Spinal cord (tissue), 10 donors: Measurements from ENCODE around the gene ARHGAP23. TPM values are rescaled to one million over a fixed set of nuclear protein-coding genes. Genes with fewer than 3 reads are reported as not detected.
"Not testable (repeated sequence)": the region's sequence is repeated elsewhere in the genome, so short reads cannot be mapped to it uniquely, and the experiment has no call there.

ENCODE experiments used
- DNase-seq, 6 donors: peaks; one replicate each; pipeline versions ENCODE4 v3.0.0 to v3.0.0-alpha.2; 2013 to 2015; ENCODE audit warnings: low spot score in 6 of 6, low read depth in 4 of 6
- H3K27ac ChIP-seq: one replicate; pipeline ENCODE4 v1.5.1; 2013; ENCODE audit warnings: low read depth, low read length, control low read depth
- H3K27me3 ChIP-seq: one replicate; pipeline ENCODE4 v1.6.1; 2013; ENCODE audit warnings: low read length; ENCODE audit not compliant: control insufficient read depth, insufficient read depth
- H3K36me3 ChIP-seq: one replicate; pipeline ENCODE4 v1.6.1; 2013; ENCODE audit warnings: low read length; ENCODE audit not compliant: control insufficient read depth, insufficient read depth
- H3K4me1 ChIP-seq: one replicate; pipeline ENCODE4 v1.6.1; 2013; ENCODE audit warnings: low read length; ENCODE audit not compliant: control insufficient read depth, insufficient read depth
- H3K4me3 ChIP-seq: one replicate; pipeline ENCODE4 v1.5.1; 2013; ENCODE audit warnings: low read depth, low read length, control low read depth
- H3K9me3 ChIP-seq: one replicate; pipeline ENCODE4 v1.6.1; 2013; ENCODE audit warnings: low read length; ENCODE audit not compliant: control insufficient read depth, insufficient read depth
- WGBS: methylation state at CpG from one replicate; pipeline ENCODE4 v1.1.5; 2013; ENCODE audit warnings: missing lambda C conversion rate; ENCODE audit not compliant: insufficient coverage; 5-methylcytosine and 5-hydroxymethylcytosine counted together
- polyA plus RNA-seq, 2 donors: library from polyadenylated mRNA; unstranded; fragments of 120-200 nt; gene quantifications; one replicate each; pipeline ENCODE4 v1.2.1, GENCODE V29; 2013; ENCODE audit not compliant: insufficient read length in 2 of 2
- total RNA-seq, 2 donors: library from RNA; depleted of rRNA in 1 of 2; stranded (reverse); fragments of 120-200 nt in 1 of 2; fragments of >200 nt in 1 of 2; gene quantifications; one replicate each; pipeline versions ENCODE4 v1.2.3 to v1.2.4, GENCODE V29; 2013 to 2014
- donor health status: healthy.

The ARHGAP23 gene
- total and polyA plus RNA-seq, 4 donors = 49.0 to 88.0 (median 60.8) TPM

DNA sequence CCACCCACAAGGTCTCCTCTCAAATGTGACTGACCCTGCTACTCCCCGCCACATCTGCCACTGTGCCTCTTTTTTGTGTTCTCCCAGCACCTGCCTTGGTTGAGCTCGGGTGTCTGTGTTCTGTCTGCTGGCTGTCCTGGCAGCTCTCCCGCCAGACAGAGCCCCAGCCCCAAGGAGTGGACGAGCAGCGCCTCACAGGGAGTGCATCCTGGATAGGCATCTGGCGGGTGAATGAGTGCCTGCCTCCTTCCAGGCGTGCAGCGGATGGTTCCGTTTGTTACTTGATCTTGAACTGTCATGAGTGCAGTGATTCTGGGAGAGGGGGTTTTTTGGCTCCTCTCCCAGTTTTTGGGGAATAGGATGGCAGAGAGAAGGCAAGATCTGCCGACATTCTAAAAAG, 99.9 kb downstream of the ARHGAP23 start:
- not testable (repeated sequence) for H3K27me3 ChIP-seq
- WGBS = 19% methylated on average over 10 of the region's 10 CpGs

DNA sequence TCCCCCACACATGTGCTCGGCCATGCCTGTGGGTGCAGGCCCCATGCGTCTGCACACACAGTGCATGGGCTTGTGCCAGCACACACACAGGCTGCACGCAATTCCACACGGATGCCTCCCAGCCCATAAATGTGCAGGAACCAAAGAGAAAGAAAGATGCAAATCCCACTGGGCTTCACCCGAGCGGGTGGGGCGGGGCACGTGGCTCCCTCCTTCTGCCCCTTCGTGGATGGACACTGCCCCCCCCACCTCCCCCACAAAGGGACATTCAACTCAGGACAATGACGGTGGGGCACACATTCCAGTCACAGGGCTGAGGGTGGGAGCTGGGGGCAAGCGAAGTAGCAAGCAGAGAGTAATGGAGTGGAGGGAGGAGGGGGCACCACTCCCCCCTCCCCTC, 102.6 kb downstream of the ARHGAP23 start:
- not testable (repeated sequence) for DNase-seq, H3K36me3 ChIP-seq, H3K4me3 ChIP-seq, H3K27ac ChIP-seq, H3K27me3 ChIP-seq, H3K9me3 ChIP-seq
- 6% methylated on average over 3 of the region's 11 CpGs for WGBS
- H3K4me1 ChIP-seq = peaks cover 28% of the 10 kb centered on the region

More for the DNA sequence above, 99.9 kb downstream of the ARHGAP23 start:
- H3K9me3 ChIP-seq, H3K27ac ChIP-seq, H3K36me3 ChIP-seq, H3K4me3 ChIP-seq: not testable (repeated sequence)
- peak in 2 of 6 donors; percentile 56 to 78 for DNase-seq
- peaks cover 28% of the 10 kb centered on the region for H3K4me1 ChIP-seq

GRCh38 chr17:38531761-38532160, 103.5 kb downstream of the ARHGAP23 start:
- H3K27ac ChIP-seq = not testable (repeated sequence)

DNA sequence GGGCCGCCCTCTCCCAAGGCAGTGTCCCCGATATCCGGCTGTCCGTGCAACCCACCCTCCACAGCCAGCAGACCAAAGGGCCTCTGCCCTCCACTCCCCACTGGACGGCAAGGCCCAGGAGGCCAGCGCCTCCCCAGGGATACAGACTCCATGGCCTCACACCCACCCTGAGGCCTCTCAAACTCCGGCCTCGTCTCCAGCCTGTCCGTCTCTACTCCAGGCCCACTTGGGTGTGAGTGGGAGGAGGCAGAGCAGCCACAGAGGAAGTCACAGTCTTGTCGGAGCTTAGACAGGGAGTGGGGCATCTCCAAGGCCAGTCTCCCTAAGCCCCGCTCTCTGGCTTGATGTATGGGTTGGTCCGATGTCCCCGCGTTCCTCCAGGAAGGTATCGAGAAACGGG, 104.2 kb downstream of the ARHGAP23 start:
- no peak overlapping the region for H3K27ac ChIP-seq
- H3K27me3 ChIP-seq = peaks cover 4% of the 10 kb centered on the region
- no peaks in the 10 kb centered on the region for H3K9me3 ChIP-seq
- peaks cover 28% of the 10 kb centered on the region for H3K4me1 ChIP-seq
- peaks cover 11% of the 10 kb centered on the region for H3K36me3 ChIP-seq
- no peak overlapping the region for H3K4me3 ChIP-seq
- WGBS = 76% methylated on average over 12 of the region's 16 CpGs
- DNase-seq = no peak

More at GRCh38 chr17:38531761-38532160, 103.5 kb downstream of the ARHGAP23 start:
- not testable (repeated sequence) for H3K4me3 ChIP-seq, H3K27me3 ChIP-seq, DNase-seq, H3K9me3 ChIP-seq
- 49% methylated on average over 7 of the region's 11 CpGs for WGBS
- peaks cover 28% of the 10 kb centered on the region for H3K4me1 ChIP-seq
- H3K36me3 ChIP-seq = peaks cover 11% of the 10 kb centered on the region

- no peak for DNase-seq
- no peak overlapping the region for H3K4me3 ChIP-seq
- H3K27me3 ChIP-seq = peaks cover 4% of the 10 kb centered on the region
- H3K27ac ChIP-seq = no peak overlapping the region
- WGBS = 44% methylated on average over 8 of the region's 9 CpGs
- peaks cover 24% of the 10 kb centered on the region for H3K4me1 ChIP-seq
- H3K36me3 ChIP-seq = peaks cover 11% of the 10 kb centered on the region
- no peaks in the 10 kb centered on the region for H3K9me3 ChIP-seq
These were observed 105.0 kb downstream of the ARHGAP23 start for GRCh38 chr17:38533241-38533640.

DNA sequence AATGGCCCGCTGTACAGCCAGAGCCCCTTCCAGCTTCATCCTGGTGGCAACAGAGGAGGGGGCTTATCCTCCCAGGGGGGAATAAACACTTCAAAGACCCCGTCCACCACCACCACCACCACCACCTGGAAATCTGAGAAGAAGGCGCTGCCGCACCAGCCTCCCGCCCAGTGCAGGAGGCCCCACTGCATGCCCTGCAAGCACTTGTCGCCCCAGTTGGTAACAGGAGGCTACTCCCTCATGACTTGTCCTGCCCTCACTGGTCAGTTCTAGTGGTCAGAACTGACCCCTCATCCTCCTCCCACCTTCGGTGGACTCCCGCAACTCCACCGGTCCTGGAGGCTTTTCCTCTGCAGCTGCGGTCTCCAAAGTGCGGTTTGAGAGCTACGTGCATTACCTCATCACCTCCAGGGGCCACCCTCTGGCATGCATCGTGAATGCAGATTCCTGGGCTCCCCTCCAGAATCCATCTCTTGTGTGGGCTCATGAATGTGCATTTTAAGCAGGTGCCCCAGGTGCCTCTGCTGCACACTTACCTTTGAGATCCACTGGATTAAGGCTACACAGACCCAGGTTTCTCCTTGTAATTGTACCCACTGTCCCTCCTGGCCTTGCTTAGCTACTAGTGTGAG, 105.7 kb downstream of the ARHGAP23 start:
- H3K4me1 ChIP-seq = peaks cover 20% of the 10 kb centered on the region
- no peak overlapping the region for H3K27ac ChIP-seq
- peaks cover 11% of the 10 kb centered on the region for H3K36me3 ChIP-seq
- no peaks in the 10 kb centered on the region for H3K27me3 ChIP-seq
- 58% methylated on average over 12 of the region's 13 CpGs for WGBS
- H3K9me3 ChIP-seq = no peaks in the 10 kb centered on the region
- DNase-seq = no peak
- H3K4me3 ChIP-seq = no peak overlapping the region

- H3K27me3 ChIP-seq = no peaks in the 10 kb centered on the region
These were observed 106.2 kb downstream of the ARHGAP23 start for GRCh38 chr17:38534498-38534885.

DNA sequence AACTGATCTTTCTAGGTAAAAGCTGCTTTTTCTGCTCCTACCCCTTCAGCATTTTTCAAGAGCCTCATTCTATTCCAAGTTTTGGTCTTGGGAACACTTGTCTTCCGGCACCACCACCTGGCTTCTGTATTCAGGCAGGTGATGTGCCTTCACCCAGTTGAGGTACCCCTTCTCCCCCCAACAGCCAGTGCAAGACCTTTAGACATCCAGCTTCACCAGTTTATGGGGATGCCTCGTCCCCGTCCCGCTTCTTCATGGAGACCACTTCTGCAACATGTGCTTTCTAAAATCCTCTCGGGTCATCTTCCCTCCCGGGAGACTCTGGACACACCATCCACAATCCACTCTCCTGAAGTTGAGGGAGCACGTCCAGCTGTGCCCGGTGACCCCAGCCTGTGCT, 107.6 kb downstream of the ARHGAP23 start:
- no peaks in the 10 kb centered on the region for H3K9me3 ChIP-seq
- H3K27ac ChIP-seq = no peak overlapping the region
- H3K4me3 ChIP-seq = no peak overlapping the region
- peaks cover 11% of the 10 kb centered on the region for H3K4me1 ChIP-seq
- H3K27me3 ChIP-seq = no peaks in the 10 kb centered on the region
- WGBS = 74% methylated on average over 8 of the region's 8 CpGs
- peaks cover 25% of the 10 kb centered on the region for H3K36me3 ChIP-seq
- no peak for DNase-seq

More at GRCh38 chr17:38534498-38534885, 106.2 kb downstream of the ARHGAP23 start:
- Histone ChIP-seq H3K4me1 (peaks cover 20% of the 10 kb centered on the region), H3K36me3 (peaks cover 15% of the 10 kb centered on the region), H3K27ac (no peak overlapping the region), H3K9me3 (no peaks in the 10 kb centered on the region), H3K4me3 (no peak overlapping the region)
- 82% methylated on average over 5 of the region's 7 CpGs for WGBS
- DNase-seq = no peak

DNA sequence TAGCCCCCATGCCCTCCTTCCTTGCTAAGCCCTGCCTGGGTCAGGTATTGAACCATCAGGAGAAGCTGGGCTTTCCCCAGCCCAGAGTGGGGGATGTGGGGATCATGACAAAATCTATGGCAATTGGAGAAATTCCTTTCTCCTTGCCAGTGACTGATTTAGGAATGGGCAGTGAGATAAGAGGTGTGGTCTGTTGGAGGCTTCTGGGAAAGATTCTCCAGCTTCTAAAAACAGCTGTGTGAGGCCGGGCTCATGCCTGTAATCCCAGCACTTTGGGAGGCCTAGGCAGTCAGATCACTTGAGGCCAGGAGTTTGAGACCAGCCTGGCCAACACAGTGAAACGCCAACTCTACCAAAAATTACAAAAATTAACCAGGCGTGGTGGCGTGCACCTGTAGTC, 108.4 kb downstream of the ARHGAP23 start:
- H3K9me3 ChIP-seq = no peaks in the 10 kb centered on the region
- no peak overlapping the region for H3K4me3 ChIP-seq
- H3K4me1 ChIP-seq = peaks cover 7% of the 10 kb centered on the region
- no peak for DNase-seq
- peaks cover 29% of the 10 kb centered on the region for H3K36me3 ChIP-seq
- H3K27me3 ChIP-seq = no peaks in the 10 kb centered on the region
- H3K27ac ChIP-seq = no peak overlapping the region
- 89% methylated on average over 1 of the region's 4 CpGs for WGBS

DNA sequence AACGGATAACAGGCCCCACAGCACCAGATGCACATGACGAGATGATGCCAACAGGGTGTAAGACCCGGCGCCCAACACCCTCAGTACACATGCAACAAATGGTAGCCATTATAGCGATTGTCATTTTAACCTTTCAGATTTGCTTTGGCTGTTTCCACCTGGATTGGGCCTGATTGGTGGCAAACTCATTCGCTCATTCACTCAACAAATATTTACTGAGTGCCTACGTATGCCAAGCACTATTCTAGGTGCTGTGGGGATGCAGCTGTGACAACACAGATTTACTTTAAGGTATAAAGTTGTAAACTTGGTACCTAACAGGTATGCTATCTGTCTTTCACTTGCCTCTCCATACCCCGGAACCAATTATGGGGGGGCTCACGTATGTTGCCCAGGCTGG, 110.6 kb downstream of the ARHGAP23 start:
- 89% methylated on average over 7 of the region's 9 CpGs for WGBS
- DNase-seq = no peak
- peaks cover 46% of the 10 kb centered on the region for H3K36me3 ChIP-seq
- H3K9me3 ChIP-seq = no peaks in the 10 kb centered on the region
- H3K27me3 ChIP-seq = no peaks in the 10 kb centered on the region
- H3K4me3 ChIP-seq = no peak overlapping the region
- H3K27ac ChIP-seq = no peak overlapping the region
- no peaks in the 10 kb centered on the region for H3K4me1 ChIP-seq
